ENCODE measurements around the gene NUDT22.

DNA sequence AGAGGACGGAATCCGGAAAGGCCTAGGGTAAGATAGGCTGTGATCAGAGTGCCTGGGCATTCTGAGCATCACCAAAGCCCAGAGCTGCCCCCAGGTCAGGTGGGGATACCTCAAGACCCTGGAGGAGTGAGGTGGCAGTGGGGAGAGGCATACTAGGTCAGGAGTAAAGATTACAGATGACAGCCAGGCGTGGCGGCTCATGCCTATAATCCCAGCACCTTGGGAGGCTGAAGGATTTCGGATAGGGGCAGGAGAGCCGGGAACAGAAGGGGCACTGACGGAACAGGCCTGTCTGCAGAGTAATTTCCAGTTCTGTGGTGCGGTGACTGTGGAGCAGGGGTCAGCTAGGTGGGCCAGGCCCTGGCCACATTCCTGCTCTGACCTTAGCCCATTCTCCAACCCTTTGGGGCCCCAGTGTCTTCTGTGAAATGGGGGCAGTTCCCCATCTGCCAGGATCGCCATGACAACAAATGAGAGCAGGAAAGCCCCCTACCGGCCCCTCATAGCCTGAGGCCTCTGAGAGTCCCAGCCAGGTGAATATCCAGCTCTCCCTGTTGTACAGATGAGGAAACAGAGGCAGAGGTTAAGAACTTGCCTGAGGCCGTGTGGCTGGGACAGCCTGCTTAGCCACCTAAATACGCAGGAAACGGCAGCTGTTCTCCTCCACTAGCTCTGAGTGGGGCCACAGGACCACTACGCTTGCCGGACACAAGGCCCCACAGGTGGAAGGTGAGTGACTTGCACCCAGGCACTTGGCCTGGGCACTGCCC, 49.1 kb downstream of the NUDT22 start:
- TF ChIP-seq POLR2A (IDR thresholded peaks at IDR 0.05; ENCODE audit: low read depth, low read length) = no peak
- no peak for TF ChIP-seq POLR2AphosphoS5 (IDR thresholded peaks at IDR 0.05; ENCODE audit: low read depth, low read length)
- no peak for TF ChIP-seq TAF1 (IDR thresholded peaks at IDR 0.05; ENCODE audit: borderline replicate concordance, low read depth, low read length)

Data from GM12892 (cell line).